GM06990 (cell line): Measurements from ENCODE around the gene FHAD1.

ENCODE experiments used
- DNase-seq: peaks from one replicate; pipeline ENCODE4 v3.0.0-alpha.2; 2011; ENCODE audit not compliant: insufficient read length; ENCODE audit errors: extremely low read depth
- H3K27me3 ChIP-seq: replicated peaks from 2 replicates; pipeline ENCODE4 v1.6.0; 2011; ENCODE audit warnings: low read length; ENCODE audit not compliant: control insufficient read depth, insufficient read depth
- H3K36me3 ChIP-seq: 2 replicates; pipeline ENCODE4 v1.5.1; 2011; ENCODE audit warnings: low read length; ENCODE audit not compliant: control insufficient read depth, insufficient read depth
- H3K4me3 ChIP-seq: replicated peaks from 2 replicates; pipeline ENCODE4 v1.5.1; 2011; ENCODE audit warnings: low read depth, mild to moderate bottlenecking, control low read depth, low read length
- CTCF ChIP-seq: IDR thresholded peaks from 2 replicates; pipeline ENCODE4 v1.5.1; 2011; ENCODE audit warnings: low read length, control low read depth, mild to moderate bottlenecking, inconsistent platforms; ENCODE audit not compliant: insufficient read depth, poor library complexity, severe bottlenecking

The FHAD1 gene

GRCh38 chr1:15362096-15362736 is 115.2 kb downstream of the FHAD1 start:
- no peak for DNase-seq
- no peak for TF ChIP-seq CTCF
- Histone ChIP-seq H3K27me3 (no peaks in the 10 kb centered on the region), H3K36me3 (no peaks in the 10 kb centered on the region), H3K4me3 (no peak overlapping the region)

DNA sequence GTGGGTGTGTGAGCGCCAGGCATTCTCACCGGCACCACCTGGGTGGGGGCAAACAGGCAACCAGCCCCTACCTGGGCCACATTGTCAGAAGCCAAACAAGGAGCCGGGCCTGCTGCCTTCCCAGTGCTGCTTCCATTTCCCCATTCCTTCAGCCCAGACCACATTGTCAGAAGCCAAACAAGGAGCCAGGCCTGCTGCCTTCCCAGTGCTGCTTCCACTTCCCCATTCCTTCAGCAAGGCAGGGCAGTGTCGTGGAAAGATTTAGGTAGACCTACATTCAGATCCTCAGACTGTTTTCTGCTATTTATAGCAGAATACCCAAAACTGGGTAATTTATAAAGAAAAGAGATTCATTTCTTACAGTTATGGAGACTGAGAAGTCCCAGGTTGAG is 115.7 kb downstream of the FHAD1 start:
- H3K27me3 ChIP-seq, result no peaks in the 10 kb centered on the region
- no peak for TF ChIP-seq CTCF
- DNase-seq, result no peak
- H3K4me3 ChIP-seq, result no peak overlapping the region
- no peaks in the 10 kb centered on the region for H3K36me3 ChIP-seq

- no peaks in the 10 kb centered on the region for H3K27me3 ChIP-seq
- H3K36me3 ChIP-seq, result no peaks in the 10 kb centered on the region
- DNase-seq, result no peak
- peak; percentile 28 for TF ChIP-seq CTCF
- H3K4me3 ChIP-seq, result no peak overlapping the region
Observed at GRCh38 chr1:15364740-15365139, 117.7 kb downstream of the FHAD1 start.

DNA sequence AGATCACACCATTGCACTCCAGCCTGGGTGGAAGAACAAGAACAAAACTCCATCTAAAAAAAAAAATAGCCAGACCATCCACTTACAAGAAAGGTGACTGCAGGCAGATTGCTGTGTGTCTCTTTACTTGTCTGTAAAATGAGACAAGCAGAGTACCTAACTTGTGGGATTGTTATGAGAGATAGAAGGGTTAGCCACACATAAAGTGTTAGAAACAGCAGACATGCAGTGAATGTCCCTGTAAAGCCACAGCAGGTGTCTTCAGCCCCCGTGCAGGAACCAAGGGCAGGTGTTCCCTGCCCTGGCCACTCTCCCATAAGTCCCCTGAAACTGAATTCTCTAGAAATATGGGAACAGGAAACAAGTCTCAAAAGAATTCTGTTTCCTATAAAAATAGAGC is 121.9 kb downstream of the FHAD1 start:
- DNase-seq, result no peak
- Histone ChIP-seq H3K27me3 (no peaks in the 10 kb centered on the region), H3K4me3 (no peak overlapping the region), H3K36me3 (no peaks in the 10 kb centered on the region)
- no peak for TF ChIP-seq CTCF

DNA sequence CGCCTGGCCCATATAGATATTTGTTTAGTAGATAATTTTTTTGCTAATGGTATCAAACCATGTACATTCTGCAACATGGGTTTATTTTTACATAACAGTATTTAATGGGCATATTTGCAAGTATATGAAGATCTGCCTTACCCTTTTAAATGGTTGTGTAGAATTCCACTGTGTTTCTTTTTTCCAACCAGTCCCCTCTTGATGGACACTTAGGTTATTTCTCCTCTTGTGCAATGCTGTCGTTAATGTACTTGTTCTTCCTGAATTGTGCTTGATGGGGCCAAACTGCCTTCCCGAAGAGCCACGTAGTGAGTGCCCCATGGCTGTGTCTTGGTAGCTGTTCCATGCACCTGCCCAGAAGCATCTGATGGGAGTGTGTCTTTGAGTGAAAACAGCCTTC is 123.2 kb downstream of the FHAD1 start:
- TF ChIP-seq CTCF, result no peak
- no peak for DNase-seq
- no peaks in the 10 kb centered on the region for H3K27me3 ChIP-seq
- no peak overlapping the region for H3K4me3 ChIP-seq
- H3K36me3 ChIP-seq, result no peaks in the 10 kb centered on the region
